Suprapubic skin (tissue), 4 donors: Measurements from ENCODE around the gene FKBP5.

Source experiments
- CTCF ChIP-seq, 2 donors: fragments of 200-600 bp in 1 of 2; fragments of 450-650 bp in 1 of 2; sonication (generic) in 1 of 2; IDR thresholded peaks; one replicate each; pipeline ENCODE4 v1.5.1; 2016 to 2019; ENCODE audit warnings: antibody characterized with exemption in 2 of 2, mild to moderate bottlenecking in 1 of 2, moderate library complexity in 1 of 2
- EP300 ChIP-seq: sonication (generic); formaldehyde crosslinking; IDR thresholded peaks from one replicate; pipeline ENCODE4 v1.6.1; 2017; ENCODE audit warnings: antibody characterized with exemption
- POLR2A ChIP-seq, 2 donors: fragments of 450-650 bp; IDR thresholded peaks; one replicate each; pipeline ENCODE4 v1.6.1; 2017; ENCODE audit warnings: antibody characterized with exemption in 2 of 2, mild to moderate bottlenecking in 2 of 2, moderate library complexity in 2 of 2
- POLR2AphosphoS5 ChIP-seq, 3 donors: sonication (generic); formaldehyde crosslinking; IDR thresholded peaks; one replicate each; pipeline ENCODE4 v1.6.1; 2017; ENCODE audit warnings: antibody characterized with exemption in 3 of 3

GRCh38 chr6:35532126-35532525 is 156.6 kb downstream of the FKBP5 start:
- no peak for TF ChIP-seq CTCF (IDR thresholded peaks at IDR 0.05)
- TF ChIP-seq POLR2AphosphoS5 (IDR thresholded peaks at IDR 0.05), result no peak
- no peak for TF ChIP-seq POLR2A (IDR thresholded peaks at IDR 0.05)
- no peak for TF ChIP-seq EP300
